ENCODE measurements around the gene MSTN. TPM values are rescaled to one million over a fixed set of nuclear protein-coding genes. Genes with fewer than 3 reads are reported as not detected.

MSTN gene
- total RNA-seq, 3 donors from 2014 or later (not counting 1 experiment from before 2014, with no cell fraction given), result not detected

DNA sequence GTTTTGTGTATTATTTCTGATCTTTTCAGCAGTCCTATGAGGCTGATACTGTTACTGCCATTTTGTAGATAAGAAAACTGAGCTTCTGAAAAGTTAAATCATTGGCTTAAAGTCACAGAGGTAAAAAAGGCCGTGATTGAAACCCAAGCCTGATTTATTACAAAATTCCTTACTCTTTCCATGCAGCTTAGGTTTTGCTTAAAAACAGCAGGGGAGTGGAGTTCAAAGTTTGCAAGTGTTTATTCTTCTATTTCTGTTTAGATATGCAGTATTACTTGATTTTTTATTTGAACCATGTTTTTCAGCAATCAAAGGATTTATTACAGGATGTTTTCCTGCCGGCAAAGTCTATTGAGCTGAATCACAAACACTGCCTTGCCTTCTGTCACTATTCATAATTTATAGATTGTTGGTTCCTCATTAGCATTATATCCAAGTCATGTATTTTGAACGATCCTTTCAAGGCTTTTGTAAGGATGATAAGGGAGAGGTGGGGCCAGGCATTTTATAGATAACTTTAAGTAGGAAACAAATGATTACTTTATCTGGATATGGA lies 31.9 kb upstream of the MSTN start:
- Mint-ChIP-seq H3K36me3 (no peaks in the 10 kb centered on the region), H3K4me3 (no peak overlapping the region), H3K9me3 (no peaks in the 10 kb centered on the region), H3K27me3 (ENCODE audit: low read depth in 2 of 2) (no peaks in the 10 kb centered on the region), H3K4me1 (no peaks in the 10 kb centered on the region), H3K27ac (no peak overlapping the region)
- Histone ChIP-seq H3K27me3 (ENCODE audit: control insufficient read depth, insufficient read depth, low read length) (no peaks in the 10 kb centered on the region), H3K4me1 (ENCODE audit: control insufficient read depth, insufficient read depth, low read length) (no peaks in the 10 kb centered on the region), H3K27ac (ENCODE audit: low read length) (no peak overlapping the region), H3K9me3 (ENCODE audit: control insufficient read depth, insufficient read depth, low read length) (no peaks in the 10 kb centered on the region), H3K36me3 (ENCODE audit: control insufficient read depth, insufficient read depth, low read length) (no peaks in the 10 kb centered on the region), H3K4me3 (ENCODE audit: low read length) (no peak overlapping the region)
- intact Hi-C loops (cut with micrococcal nuclease), result no loop called here
- 21% methylated on average over 2 of the region's 3 CpGs for WGBS (ENCODE audit: insufficient coverage)
- ATAC-seq (no peak), DNase-seq (no peak)
- TF ChIP-seq, protein P1, sequence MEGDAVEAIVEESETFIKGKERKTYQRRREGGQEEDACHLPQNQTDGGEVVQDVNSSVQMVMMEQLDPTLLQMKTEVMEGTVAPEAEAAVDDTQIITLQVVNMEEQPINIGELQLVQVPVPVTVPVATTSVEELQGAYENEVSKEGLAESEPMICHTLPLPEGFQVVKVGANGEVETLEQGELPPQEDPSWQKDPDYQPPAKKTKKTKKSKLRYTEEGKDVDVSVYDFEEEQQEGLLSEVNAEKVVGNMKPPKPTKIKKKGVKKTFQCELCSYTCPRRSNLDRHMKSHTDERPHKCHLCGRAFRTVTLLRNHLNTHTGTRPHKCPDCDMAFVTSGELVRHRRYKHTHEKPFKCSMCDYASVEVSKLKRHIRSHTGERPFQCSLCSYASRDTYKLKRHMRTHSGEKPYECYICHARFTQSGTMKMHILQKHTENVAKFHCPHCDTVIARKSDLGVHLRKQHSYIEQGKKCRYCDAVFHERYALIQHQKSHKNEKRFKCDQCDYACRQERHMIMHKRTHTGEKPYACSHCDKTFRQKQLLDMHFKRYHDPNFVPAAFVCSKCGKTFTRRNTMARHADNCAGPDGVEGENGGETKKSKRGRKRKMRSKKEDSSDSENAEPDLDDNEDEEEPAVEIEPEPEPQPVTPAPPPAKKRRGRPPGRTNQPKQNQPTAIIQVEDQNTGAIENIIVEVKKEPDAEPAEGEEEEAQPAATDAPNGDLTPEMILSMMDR (IDR thresholded peaks at IDR 0.05), result no peak

DNA sequence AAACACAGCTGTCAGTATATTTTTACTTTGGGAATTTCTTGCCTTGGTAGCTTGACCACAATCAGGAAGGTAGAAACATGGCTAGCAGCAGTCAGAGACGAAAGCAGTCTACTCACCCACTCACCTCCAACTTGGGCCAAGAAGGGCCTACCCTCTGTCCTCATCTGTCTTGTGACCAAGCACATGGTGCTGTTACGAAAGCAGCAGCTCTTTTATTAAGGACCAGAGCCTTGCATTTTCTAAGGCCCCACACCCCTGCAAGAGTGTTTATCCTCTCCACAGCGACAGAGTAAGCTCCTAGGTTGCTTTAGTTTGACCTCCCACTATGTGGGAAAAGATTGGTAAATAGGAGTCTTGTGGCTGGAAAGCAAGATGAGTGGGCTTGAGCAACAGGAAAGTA lies 31.3 kb upstream of the MSTN start:
- H3K27ac ChIP-seq (ENCODE audit: low read length), result no peak overlapping the region
- intact Hi-C loops (cut with micrococcal nuclease), result no loop called here
- Mint-ChIP-seq H3K36me3 (no peaks in the 10 kb centered on the region), H3K4me1 (no peaks in the 10 kb centered on the region), H3K27ac (no peak overlapping the region), H3K27me3 (ENCODE audit: low read depth in 2 of 2) (no peaks in the 10 kb centered on the region), H3K9me3 (no peaks in the 10 kb centered on the region), H3K4me3 (no peak overlapping the region)
- no peaks in the 10 kb centered on the region for H3K36me3 ChIP-seq (ENCODE audit: control insufficient read depth, insufficient read depth, low read length)
- no peak overlapping the region for H3K4me3 ChIP-seq (ENCODE audit: low read length)
- H3K9me3 ChIP-seq (ENCODE audit: control insufficient read depth, insufficient read depth, low read length), result no peaks in the 10 kb centered on the region
- H3K27me3 ChIP-seq (ENCODE audit: control insufficient read depth, insufficient read depth, low read length), result no peaks in the 10 kb centered on the region
- 92% methylated on average over 3 of the region's 3 CpGs for WGBS (ENCODE audit: insufficient coverage)
- no peaks in the 10 kb centered on the region for H3K4me1 ChIP-seq (ENCODE audit: control insufficient read depth, insufficient read depth, low read length)
- DNase-seq (no peak), ATAC-seq (no peak)
- TF ChIP-seq, protein P1 (IDR thresholded peaks at IDR 0.05), result no peak

DNA sequence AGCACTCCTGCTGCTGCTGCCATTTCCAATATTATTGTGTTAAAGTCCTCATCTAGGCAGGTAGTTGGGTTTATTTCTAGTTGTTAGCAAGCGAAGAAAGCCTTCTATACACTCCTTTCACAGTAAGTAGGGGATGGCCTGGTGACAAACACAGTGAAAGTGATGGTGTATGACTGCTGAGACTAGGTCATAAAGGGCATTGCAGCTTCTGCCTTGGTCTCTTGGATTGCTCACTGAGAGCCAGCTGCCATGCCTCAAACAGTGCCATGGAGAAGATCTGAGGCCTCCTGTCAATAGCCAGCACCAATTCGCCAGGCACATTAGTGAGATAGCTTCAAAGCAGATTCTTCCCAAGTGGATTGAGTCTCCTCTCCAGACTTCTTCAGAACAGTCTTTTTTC lies 27.6 kb upstream of the MSTN start:
- no peak for DNase-seq
- Mint-ChIP-seq H3K4me3 (no peak overlapping the region), H3K9me3 (no peaks in the 10 kb centered on the region), H3K27ac (no peak overlapping the region), H3K4me1 (no peaks in the 10 kb centered on the region), H3K27me3 (ENCODE audit: low read depth in 2 of 2) (no peaks in the 10 kb centered on the region), H3K36me3 (no peaks in the 10 kb centered on the region)
- Histone ChIP-seq H3K4me1 (ENCODE audit: control insufficient read depth, insufficient read depth, low read length) (no peaks in the 10 kb centered on the region), H3K9me3 (ENCODE audit: control insufficient read depth, insufficient read depth, low read length) (no peaks in the 10 kb centered on the region), H3K27ac (ENCODE audit: low read length) (no peak overlapping the region), H3K27me3 (ENCODE audit: control insufficient read depth, insufficient read depth, low read length) (no peaks in the 10 kb centered on the region), H3K36me3 (ENCODE audit: control insufficient read depth, insufficient read depth, low read length) (no peaks in the 10 kb centered on the region), H3K4me3 (ENCODE audit: low read length) (no peak overlapping the region)
- intact Hi-C loops (cut with micrococcal nuclease), result no loop called here
- TF ChIP-seq, protein P1 (IDR thresholded peaks at IDR 0.05), result no peak
- ATAC-seq, result no peak
- WGBS (ENCODE audit: insufficient coverage), result 96% methylated on average over 1 of the region's 2 CpGs

DNA sequence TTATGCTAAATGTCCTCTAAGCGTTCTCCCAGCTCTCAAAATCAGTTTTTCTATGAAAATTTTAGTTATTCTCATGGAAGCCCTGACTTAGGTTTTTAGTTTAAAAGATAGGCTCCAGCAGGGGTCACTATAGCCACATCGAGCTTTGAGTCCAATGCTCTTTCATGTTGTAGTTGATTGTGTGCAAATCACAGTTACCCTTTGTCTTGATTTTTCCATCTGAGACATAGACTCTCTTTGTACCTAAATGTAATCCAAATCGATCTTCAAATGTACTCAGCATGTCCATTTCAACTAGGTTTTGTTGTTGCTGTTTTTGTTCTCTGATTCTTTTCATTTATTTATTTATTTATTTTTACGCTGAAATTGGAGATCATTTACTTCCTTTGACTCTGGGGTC lies 26.4 kb upstream of the MSTN start:
- intact Hi-C loops (cut with micrococcal nuclease), result loop anchor here (1.0 to 10.0 kb wide), 3 partner anchors 188 to 716 kb away; no protein-coding TSS in a partner anchor
- no peak overlapping the region for H3K27ac ChIP-seq (ENCODE audit: low read length)
- Mint-ChIP-seq H3K4me1 (no peaks in the 10 kb centered on the region), H3K4me3 (no peak overlapping the region), H3K27me3 (ENCODE audit: low read depth in 2 of 2) (no peaks in the 10 kb centered on the region), H3K27ac (no peak overlapping the region), H3K36me3 (no peaks in the 10 kb centered on the region), H3K9me3 (no peaks in the 10 kb centered on the region)
- no peaks in the 10 kb centered on the region for H3K4me1 ChIP-seq (ENCODE audit: control insufficient read depth, insufficient read depth, low read length)
- H3K9me3 ChIP-seq (ENCODE audit: control insufficient read depth, insufficient read depth, low read length), result no peaks in the 10 kb centered on the region
- ATAC-seq (peak in 2 of 3 donors; percentile 36 to 71), DNase-seq (peak in 1 of 2 donors; percentile 73)
- WGBS (ENCODE audit: insufficient coverage), result 33% methylated on average over 2 of the region's 4 CpGs
- TF ChIP-seq, protein P1 (IDR thresholded peaks at IDR 0.05), result peak; percentile 56
- no peak overlapping the region for H3K4me3 ChIP-seq (ENCODE audit: low read length)
- H3K27me3 ChIP-seq (ENCODE audit: control insufficient read depth, insufficient read depth, low read length), result no peaks in the 10 kb centered on the region
- no peaks in the 10 kb centered on the region for H3K36me3 ChIP-seq (ENCODE audit: control insufficient read depth, insufficient read depth, low read length)
